HG02884 (cell line): ENCODE results near the gene WSCD2.
"Not testable (repeated sequence)": the region's sequence is repeated elsewhere in the genome, so short reads cannot be mapped to it uniquely, and the experiment has no call there.

Experiments used
- ATAC-seq: cut with Tn5 transposase; IDR thresholded peaks from one replicate; pipeline ENCODE4 v1.9.1; 2021; ENCODE audit warnings: mild to moderate bottlenecking, moderate library complexity; ENCODE audit not compliant: unreplicated experiment

WSCD2 gene

GRCh38 chr12:108191938-108192337 lies 62.9 kb downstream of the WSCD2 start:
- no peak for ATAC-seq

DNA sequence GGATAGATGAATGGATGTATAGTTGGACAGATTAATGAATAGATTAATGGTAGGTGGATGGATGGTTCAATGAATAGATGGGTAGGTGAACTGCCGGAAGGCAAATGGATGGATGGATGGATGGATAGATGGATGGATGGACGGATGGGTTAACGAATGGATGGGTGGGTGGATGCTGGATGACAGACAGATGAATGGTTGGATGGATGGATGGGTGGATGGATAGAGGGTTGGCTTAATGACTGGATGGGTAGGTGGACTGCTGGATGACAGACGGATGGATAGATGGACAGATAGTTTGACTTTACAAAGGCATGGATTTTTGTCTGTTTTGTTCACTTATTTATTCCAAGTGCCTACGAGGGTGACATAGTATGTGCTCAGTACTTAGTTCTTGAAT lies 64.4 kb downstream of the WSCD2 start:
- ATAC-seq = no peak

- ATAC-seq = no peak
Observed at GRCh38 chr12:108193917-108194316, 64.8 kb downstream of the WSCD2 start.

GRCh38 chr12:108194585-108194984 lies 65.5 kb downstream of the WSCD2 start:
- no peak for ATAC-seq

DNA sequence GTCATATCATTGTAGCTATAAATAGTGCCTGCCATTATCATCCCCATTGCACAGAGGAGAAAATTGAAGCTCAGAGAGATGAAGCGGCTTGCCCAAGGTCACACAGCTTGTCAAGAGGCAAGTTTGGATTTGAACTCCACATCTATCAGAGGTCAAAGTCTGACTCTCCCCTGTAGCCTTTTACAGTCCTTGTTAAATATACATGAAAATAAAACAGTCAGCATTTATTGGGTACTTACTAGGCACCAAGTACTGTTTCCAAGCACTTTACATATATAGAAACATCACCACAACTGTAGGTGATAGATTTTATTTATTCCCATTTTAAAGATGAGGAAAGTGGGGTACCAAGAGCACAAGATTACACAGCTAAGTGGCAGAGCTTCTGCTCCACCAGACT lies 67.2 kb downstream of the WSCD2 start:
- ATAC-seq = no peak

DNA sequence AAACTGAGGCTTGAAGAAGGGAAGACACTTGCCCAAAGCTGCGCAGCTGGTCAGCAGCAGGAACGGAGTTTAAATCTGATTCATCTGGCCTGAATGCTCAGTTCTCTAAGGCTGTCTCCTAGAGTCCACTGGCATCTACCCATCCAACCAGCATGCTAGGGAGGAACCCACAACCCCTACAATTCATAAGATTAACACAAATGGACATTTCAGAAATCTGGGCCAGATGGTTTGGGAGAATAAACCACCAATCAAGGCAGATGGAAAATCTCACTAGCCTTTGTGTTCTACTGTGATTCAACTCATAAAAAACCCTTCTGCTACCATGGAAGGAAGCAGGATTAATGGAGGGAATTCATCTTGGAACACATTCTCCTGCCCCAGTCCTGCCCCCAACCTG lies 67.8 kb downstream of the WSCD2 start:
- ATAC-seq = no peak

DNA sequence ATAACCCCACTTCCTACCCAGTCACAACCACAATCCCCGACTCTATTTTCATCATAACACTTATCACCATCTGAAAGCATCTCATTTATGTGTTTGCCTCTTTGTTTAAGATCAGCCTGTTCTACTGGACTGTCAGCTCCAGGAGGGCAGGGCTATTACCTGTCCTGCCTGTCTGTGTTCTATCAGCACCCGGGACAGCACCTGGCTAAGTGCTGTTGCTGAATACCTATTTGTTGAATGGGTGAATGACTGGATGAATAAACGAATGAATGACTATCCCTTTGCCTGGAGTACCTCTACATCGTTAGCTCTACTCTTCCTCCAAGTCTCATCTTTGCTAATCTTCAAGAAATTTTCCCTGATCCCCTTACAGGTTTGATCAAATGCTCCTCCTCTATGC lies 69.0 kb downstream of the WSCD2 start:
- ATAC-seq = no peak

DNA sequence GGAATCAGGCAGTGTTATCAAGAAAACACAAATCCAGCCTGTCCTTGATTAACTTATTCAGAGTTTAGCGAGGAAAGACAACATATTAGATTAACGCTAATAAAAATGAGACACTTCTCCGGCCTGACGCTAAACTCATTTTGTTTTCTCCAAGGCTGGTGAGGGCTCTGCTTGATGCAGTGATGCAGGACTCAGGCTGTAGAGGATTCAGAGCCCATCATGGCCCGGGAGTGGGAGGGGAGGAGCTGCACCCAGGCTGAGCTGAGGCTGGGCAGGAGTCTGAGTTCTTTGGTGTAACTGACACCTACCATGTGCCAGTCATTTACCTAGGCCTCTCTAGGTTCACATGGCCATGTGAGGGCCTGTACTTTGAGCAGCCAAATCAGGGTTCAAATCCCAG lies 70.0 kb downstream of the WSCD2 start:
- no peak for ATAC-seq

GRCh38 chr12:108201808-108202207 lies 72.7 kb downstream of the WSCD2 start:
- no peak for ATAC-seq

DNA sequence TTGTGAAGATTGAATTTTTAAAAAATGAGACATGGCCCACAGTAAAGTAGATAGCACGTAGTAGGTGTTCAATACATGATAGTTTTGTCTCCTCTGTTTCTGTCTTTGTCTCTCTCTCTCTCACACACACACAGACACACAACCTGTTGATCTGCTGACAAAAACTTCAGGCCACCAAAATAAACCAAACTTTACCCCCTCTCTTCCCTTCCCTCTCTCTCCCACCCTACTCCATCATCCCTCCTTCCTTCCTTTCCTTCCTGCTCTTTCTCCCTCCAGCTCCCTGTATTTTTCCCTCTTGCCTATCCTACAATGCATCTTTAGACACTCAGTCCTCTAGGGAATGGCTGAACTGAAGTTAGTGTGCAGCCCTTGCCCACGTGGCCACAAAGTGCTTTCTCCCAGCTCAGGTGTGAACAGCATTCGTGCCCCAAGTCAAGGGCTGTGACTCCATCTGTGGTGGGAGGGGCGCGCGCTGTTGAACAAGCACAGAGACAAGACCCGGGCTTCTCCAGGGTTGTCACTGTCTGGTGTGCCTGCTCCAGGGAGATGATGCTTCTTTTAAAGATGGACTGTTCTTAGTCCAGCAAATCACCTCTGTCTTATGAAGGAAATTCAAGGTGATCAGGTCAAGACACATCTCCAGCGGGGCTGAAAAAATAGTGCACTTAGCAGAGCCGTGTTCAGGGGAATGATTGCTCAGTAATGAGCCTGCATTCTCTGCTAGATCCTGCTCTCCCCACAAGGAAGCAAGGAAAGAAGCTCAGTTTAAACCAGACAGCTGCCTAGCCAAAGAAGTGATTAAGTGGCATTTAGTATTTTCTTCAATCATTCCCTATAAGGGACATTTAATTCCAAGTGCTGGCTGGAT lies 75.3 kb downstream of the WSCD2 start:
- ATAC-seq = no peak

DNA sequence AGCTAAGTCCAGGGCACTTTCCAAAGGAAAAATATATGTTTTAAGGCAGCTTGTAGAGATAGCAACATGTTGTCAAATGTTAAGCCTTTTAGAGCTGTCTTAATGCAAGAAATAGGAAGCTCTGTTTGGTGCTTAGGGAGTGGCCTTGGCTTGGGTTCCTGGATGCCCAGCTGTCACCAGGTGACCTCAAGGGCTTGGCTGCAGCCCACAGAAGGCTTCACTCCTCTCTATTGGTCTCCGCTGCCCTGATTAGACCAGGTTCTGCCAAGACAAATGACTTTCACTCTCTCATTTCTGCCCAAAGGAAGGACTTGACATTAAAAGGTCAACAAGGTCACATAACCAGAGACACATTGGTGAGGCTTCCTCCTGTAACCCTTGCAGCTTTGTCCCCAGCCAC lies 76.8 kb downstream of the WSCD2 start:
- ATAC-seq = no peak

GRCh38 chr12:108207791-108208730 lies 79.0 kb downstream of the WSCD2 start:
- ATAC-seq = no peak

DNA sequence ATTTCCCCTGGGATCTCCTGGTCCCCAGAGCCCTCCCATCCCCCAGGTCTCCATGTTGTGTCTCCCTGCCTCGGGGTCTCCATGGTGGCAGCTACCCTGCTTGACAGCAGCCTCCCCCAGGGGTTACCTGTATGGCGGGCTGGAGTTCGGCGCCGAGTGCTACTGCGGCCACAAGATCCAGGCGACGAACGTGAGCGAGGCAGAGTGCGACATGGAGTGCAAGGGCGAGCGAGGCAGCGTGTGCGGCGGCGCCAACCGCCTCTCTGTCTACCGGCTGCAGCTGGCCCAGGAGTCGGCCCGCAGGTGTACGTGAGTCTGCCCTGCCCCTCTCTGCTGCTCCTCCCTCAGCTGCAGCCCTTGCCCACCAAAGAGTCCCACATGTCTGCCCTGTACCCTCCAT lies 80.9 kb downstream of the WSCD2 start:
- no peak for ATAC-seq

- ATAC-seq = no peak
Observed at GRCh38 chr12:108211157-108211556, 82.1 kb downstream of the WSCD2 start.

DNA sequence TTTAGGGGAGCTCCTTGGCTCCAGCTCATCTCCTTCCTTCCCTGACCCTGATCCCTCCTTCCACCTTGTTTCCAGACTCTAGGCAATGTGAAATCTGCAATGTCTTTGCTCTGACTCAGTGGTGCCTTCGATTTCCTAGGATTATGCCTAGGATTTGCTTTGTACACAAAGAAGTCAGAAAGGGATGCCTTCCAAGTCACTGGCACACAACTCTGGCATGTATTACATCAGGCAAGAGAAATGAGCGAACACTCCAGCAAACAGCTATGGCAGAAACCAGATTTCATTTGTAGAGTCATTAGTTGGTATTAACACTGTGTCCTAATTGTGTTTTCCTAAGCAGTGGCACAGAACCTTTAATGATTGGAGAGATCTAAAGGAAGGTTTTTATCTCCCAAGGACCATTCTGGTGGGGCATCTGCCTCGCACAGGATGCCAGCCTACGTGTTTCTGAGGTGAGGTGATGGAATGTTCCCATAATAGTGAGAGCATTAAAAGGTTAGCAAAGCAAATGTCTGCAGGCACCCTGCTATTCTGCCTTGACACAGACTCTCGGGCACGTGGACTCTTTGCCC lies 84.9 kb downstream of the WSCD2 start:
- ATAC-seq = no peak

GRCh38 chr12:108214486-108214885 lies 85.4 kb downstream of the WSCD2 start:
- ATAC-seq = no peak

DNA sequence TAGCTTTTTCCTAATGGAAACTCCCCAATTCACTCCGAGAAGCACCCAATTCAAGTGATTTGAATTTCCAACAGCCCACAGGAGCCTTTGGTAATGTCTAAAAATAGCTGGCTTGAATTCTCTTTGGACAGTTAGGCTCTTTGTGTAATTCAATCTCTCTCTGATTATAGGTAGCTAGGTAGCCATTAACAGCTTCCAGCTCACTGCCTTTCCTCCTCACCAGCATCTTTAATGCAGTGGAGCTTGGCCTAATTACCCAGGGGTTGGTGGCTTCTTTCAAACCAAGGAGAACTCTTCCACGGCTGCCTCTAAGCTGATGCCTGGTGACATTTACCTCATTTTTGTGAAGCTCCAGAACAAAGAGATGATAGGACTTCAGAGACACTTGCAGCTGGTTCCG lies 86.4 kb downstream of the WSCD2 start:
- ATAC-seq = no peak

DNA sequence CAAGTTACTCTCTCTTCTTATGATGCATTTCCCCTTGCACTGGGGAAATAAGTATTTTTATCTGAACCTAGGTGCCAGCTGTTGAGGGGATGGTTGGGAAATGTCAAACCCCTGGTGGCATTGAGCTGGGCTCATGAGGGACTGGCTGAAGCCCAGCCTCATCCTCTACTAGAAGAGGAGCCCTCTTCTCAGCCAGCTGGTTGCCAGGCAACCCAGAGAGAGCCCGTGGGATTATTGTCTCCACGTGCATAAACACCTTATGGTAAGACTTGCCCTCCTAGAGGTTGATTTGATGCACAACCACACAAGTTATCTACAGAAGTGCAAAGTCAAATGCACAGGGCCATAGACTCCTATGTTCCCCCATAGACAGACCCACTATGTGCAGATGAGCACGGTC lies 89.8 kb downstream of the WSCD2 start:
- ATAC-seq = no peak

DNA sequence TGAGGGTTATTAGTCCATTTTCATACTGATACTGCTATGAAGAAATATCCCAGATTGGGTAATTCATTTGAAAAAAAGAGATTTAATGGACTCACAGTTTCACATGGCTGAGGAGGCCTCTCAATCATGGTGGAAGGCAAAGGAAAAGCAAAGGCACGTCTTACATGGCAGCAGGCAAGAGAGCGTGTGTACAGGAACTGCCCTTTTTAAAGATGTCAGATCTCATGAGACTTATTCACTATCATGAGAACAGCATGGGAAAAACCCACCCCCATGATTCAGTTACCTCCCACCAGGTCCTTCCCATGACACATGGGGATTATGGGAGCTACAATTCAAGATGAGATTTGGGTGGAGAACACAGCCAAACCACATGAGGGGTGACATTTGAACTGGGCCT lies 96.0 kb downstream of the WSCD2 start:
- not testable (repeated sequence) for ATAC-seq

- no peak for ATAC-seq
Observed at GRCh38 chr12:108226866-108227265, 97.8 kb downstream of the WSCD2 start.

DNA sequence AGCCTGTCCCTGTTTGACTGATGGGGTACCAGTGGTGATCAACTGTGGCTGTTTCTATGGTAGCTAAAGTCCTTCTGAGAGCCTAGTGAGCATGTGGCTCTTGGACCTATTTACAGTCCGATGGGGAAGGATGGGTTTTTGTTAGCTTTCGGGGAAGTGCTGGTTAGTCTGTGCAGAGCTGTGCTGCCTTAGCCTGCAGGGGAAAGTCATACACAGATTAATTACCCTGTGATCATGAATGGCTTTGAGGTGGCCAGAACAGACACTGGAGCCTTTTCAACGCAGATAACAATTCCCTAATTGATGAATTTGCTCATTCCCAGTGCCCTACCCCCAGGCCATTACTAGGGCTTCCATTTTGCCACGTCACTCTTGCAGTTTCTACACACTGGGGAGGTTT lies 99.7 kb downstream of the WSCD2 start:
- ATAC-seq = no peak
